Activated T-helper 17 cell treated with anti-CD3 and anti-CD28 coated beads, Interleukin-2, amount 50 U/mL, for 72 hours (primary cell): ENCODE measurements around the gene SMIM22. TPM values are rescaled to one million over a fixed set of nuclear protein-coding genes. Genes with fewer than 3 reads are reported as not detected.

Source experiments
- ATAC-seq: fragments of 150-1000 bp; cut with Tn5 transposase; replicated peaks from 2 replicates; pipeline ENCODE4 v1.10.0; 2021; ENCODE audit warnings: mild to moderate bottlenecking, moderate library complexity
- H3K27ac Mint-ChIP-seq: one replicate; pipeline ENCODE4 v1.8.0; 2022; ENCODE audit warnings: mixed read lengths
- H3K27me3 Mint-ChIP-seq: one replicate; pipeline ENCODE4 v1.8.0; 2022; ENCODE audit warnings: mixed read lengths
- H3K36me3 Mint-ChIP-seq: one replicate; pipeline ENCODE4 v1.8.0; 2022; ENCODE audit warnings: low read depth, mild to moderate bottlenecking, mixed read lengths
- H3K4me1 Mint-ChIP-seq: one replicate; pipeline ENCODE4 v1.8.0; 2022; ENCODE audit warnings: mixed read lengths
- H3K4me3 Mint-ChIP-seq: one replicate; pipeline ENCODE4 v1.8.0; 2022; ENCODE audit warnings: mild to moderate bottlenecking, mixed read lengths
- H3K9me3 Mint-ChIP-seq: one replicate; pipeline ENCODE4 v1.8.0; 2022; ENCODE audit warnings: mixed read lengths
- total RNA-seq, 2 donors: library from RNA; stranded (reverse); gene quantifications; one replicate each; pipeline ENCODE4 v1.2.3, GENCODE V29; 2022

The SMIM22 gene
- total RNA-seq, 2 donors from 2014 or later: not detected

GRCh38 chr16:4839942-4840341 lies 44.8 kb downstream of the SMIM22 start:
- H3K4me3 Mint-ChIP-seq: no peak overlapping the region
- no peaks in the 10 kb centered on the region for H3K9me3 Mint-ChIP-seq
- no peaks in the 10 kb centered on the region for H3K27me3 Mint-ChIP-seq
- peaks cover 97% of the 10 kb centered on the region for H3K36me3 Mint-ChIP-seq
- H3K4me1 Mint-ChIP-seq: peaks cover 4% of the 10 kb centered on the region
- H3K27ac Mint-ChIP-seq: peak overlapping the region; percentile 62
- no peak for ATAC-seq

GRCh38 chr16:4840984-4841383 lies 45.8 kb downstream of the SMIM22 start:
- no peak for ATAC-seq
- no peaks in the 10 kb centered on the region for H3K27me3 Mint-ChIP-seq
- H3K9me3 Mint-ChIP-seq: no peaks in the 10 kb centered on the region
- peak overlapping the region; percentile 62 for H3K27ac Mint-ChIP-seq
- no peak overlapping the region for H3K4me3 Mint-ChIP-seq
- peaks cover 12% of the 10 kb centered on the region for H3K4me1 Mint-ChIP-seq
- H3K36me3 Mint-ChIP-seq: peaks cover 100% of the 10 kb centered on the region

Other genes starting within 250 kb of the SMIM22 start
- gene C16orf96, start 239.0 kb upstream of the SMIM22 start, total RNA-seq: not detected
- gene UBALD1, start 180.5 kb upstream of the SMIM22 start, total RNA-seq: 10 to 100 TPM; 16.6 to 24.5 TPM
- gene MGRN1, start 170.5 kb upstream of the SMIM22 start, total RNA-seq: 10 to 100 TPM; 63.5 to 66.3 TPM
- 10 to 100 TPM; 16.8 to 28.7 TPM for gene NUDT16L1, start 101.8 kb upstream of the SMIM22 start, total RNA-seq
- gene ANKS3, start 61.1 kb upstream of the SMIM22 start, total RNA-seq: 10 to 100 TPM; 14.0 to 15.7 TPM
- not detected for gene DNAAF8, start 60.8 kb upstream of the SMIM22 start, total RNA-seq
- gene ZNF500, start 28.2 kb upstream of the SMIM22 start, total RNA-seq: 10 to 100 TPM in 1 of 2 donors, 1 to 10 TPM in 1; 9.7 to 12.5 TPM
- gene SEPTIN12, start 7.0 kb upstream of the SMIM22 start, total RNA-seq: not detected
- 1 to 10 TPM; 8.0 to 8.8 TPM for gene ROGDI, start 7.3 kb downstream of the SMIM22 start, total RNA-seq
- gene GLYR1, start 51.9 kb downstream of the SMIM22 start, total RNA-seq: 10 to 100 TPM; 57.8 to 97.2 TPM
- 10 to 100 TPM; 23.1 to 38.3 TPM for gene UBN1, start 52.1 kb downstream of the SMIM22 start, total RNA-seq
- gene PPL, start 141.8 kb downstream of the SMIM22 start, total RNA-seq: not detected
- 1 to 10 TPM in 1 of 2 donors, under 1 TPM in 1; 0.61 to 1.0 TPM for gene SEC14L5, start 163.0 kb downstream of the SMIM22 start, total RNA-seq
- gene NAGPA, start 238.6 kb downstream of the SMIM22 start, total RNA-seq: 10 to 100 TPM in 1 of 2 donors, 1 to 10 TPM in 1; 8.5 to 18.6 TPM